Stimulated activated CD4-positive, alpha-beta T cell treated with anti-CD3 and anti-CD28 coated beads, Interleukin-12 subunit alpha, Interleukin-12 subunit beta, amount 100 ng/mL, for 48 hours (primary cell): ENCODE data around the gene COPS9.
A peak's percentile ranks its signal among the peaks of the same experiment; 100 is the strongest.

Experiments
- DNase-seq, 3 donors: peaks; one replicate each; pipeline ENCODE4 v3.0.0-alpha.2; 2020; ENCODE audit warnings: low read depth in 2 of 3, low spot score in 1 of 3

The COPS9 gene

GRCh38 chr2:240137596-240138253, 1.6 kb upstream of the COPS9 start:
- no peak for DNase-seq

DNA sequence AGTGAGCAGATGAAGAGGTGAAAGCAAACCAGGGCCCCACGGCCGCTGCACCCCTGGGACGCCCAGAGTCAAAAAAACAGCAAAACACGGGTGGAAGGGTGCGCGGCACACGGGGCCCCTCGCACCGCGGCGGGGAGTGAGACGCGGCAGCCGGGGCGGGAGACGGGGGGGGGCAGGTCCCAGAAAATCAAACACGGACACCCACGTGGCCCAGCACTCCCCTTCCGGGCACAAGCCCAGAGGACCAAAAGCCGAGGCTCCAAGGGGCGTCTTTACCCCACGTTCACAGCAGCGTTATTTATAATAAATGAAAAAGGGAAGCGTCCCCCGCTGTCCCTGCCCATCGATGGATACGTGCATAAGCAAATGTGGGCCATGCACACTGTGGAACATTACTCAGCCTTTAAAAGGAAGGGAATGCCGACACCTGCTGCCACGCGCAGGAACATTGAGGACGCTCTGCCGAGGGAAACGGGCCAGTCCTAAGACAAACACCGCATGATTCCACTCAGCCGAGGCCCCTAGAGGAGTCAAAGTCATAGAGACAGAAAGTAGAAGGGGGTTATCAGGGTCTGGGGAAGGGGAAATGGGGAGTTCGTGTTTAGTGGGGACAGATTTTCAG, 677 bp upstream of the COPS9 start:
- DNase-seq = peak in 2 of 3 donors; percentile 15 to 23

GRCh38 chr2:240135706-240136012, 446 bp downstream of the COPS9 start:
- DNase-seq = no peak

- DNase-seq = no peak
Measured at GRCh38 chr2:240134956-240135520, 1.1 kb downstream of the COPS9 start.

GRCh38 chr2:240134466-240134865, 1.6 kb downstream of the COPS9 start:
- DNase-seq = no peak

GRCh38 chr2:240133401-240133800, 2.7 kb downstream of the COPS9 start:
- no peak for DNase-seq

DNA sequence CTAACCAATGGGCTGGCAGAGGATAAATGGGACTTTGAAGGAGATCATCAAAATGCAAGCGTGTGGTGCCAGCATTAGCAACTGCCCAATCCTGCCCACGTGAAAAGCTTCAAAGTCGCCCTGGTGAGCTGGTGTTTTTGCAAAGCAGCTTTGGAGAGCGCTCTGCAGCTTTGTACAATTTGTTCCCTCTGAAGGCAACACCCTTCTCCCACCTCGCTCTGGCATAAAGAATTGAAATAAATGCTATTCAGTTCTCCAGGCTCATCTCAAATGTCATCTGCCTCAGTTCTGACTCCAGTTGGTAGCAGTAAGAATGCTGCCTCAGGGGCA, 3.5 kb downstream of the COPS9 start:
- DNase-seq = no peak

- DNase-seq = no peak
Measured at GRCh38 chr2:240131941-240132650, 4.0 kb downstream of the COPS9 start.

GRCh38 chr2:240131296-240131695, 4.8 kb downstream of the COPS9 start:
- DNase-seq = no peak

GRCh38 chr2:240130393-240131195, 5.5 kb downstream of the COPS9 start:
- DNase-seq = no peak

DNA sequence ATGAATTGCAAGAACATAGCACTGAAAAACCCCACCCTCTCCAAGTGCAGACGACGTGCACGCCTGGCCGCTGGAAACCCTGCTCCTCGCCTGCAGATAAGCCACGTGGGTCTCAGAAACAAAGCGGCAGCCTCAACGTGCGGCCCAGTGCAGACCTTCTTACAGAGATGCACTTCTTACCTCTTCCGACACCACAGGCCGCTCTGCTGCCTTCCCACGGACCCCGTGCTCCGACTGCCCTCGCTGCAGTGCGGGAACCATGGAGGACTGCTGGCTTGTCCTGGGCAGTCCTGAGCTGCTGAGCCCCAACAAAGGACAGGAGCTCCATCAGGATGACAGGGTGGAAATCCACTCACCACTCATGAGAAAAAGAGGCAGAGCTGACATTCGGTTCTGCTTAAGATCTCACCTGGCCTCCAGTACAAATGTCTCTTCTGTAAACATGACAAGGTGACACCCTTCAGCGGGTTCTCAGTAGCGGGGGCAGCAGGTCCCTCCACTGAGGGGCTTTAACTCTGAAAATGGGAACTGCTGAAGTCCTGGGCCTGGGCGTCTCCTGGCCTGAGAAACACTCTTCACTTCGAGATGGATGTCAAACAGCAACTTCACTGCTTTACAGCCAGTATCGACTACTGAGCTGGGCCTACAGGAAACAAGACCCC, 6.2 kb downstream of the COPS9 start:
- no peak for DNase-seq

- DNase-seq = no peak
Measured at GRCh38 chr2:240129311-240129710, 6.8 kb downstream of the COPS9 start.

DNA sequence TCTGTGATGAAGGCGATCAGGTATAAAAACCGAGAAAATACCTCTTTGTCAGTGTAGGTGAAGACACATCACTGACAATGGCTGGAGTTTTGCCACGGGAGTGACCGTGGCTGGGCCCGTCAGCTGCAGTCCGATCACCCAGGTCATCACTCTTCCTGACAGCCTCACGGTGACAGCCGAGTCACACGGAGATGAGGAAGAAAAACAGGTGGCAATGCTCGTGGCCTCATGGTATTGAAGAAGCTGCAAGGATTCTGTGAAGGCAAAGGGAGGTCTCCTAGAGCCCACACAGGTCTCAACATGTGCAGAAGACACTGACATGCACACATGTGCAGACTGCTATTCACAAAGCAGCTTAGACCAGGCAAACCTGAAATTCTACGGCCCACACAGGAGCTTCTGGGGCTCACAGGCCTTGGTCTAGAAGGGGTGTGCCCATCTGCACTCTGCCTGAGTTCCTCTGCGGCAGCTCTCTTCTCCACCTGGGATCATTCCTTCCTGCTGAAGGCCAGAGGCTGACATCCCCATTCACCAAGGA, 7.4 kb downstream of the COPS9 start:
- DNase-seq = no peak

GRCh38 chr2:240127911-240128607, 8.0 kb downstream of the COPS9 start:
- DNase-seq = no peak

GRCh38 chr2:240127191-240127750, 8.8 kb downstream of the COPS9 start:
- no peak for DNase-seq

GRCh38 chr2:240126731-240127130, 9.4 kb downstream of the COPS9 start:
- DNase-seq = no peak

DNA sequence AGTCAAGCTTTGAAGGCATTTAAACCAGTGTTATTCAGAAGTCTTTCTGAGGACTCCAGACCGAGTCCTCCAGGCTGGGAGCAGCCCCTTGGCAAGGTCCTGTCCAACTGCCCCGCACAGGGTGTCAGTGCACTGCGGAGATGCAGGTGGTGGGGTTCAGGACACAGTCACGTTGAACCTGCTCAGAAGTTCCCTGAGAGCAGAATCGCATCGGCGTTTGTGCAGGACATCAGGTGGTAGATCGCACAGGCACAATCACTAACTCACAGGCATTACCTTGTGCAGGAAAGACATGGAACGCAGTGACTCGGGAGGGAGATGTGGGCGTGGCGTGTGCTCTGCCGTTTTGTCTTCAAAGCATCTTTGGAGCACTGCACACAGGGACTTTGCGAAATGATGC, 10.4 kb downstream of the COPS9 start:
- no peak for DNase-seq

DNA sequence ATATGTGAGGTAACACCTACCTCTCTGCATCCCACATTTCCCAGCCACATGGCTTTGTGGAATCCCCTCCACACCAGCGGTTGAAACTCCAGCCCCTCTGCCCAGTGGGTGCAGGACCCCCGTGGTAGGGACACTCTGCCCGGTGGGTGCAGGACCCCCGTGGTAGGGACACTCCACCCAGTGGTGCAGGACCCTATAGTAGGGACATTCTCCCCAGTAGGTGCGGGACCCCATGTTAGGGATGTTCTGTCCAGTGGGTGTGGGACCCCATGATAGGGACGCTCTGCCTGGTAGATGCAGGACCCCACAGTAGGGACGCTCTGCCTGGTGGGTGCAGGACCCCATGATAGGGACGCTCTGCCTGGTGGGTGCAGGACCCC, 11.5 kb downstream of the COPS9 start:
- DNase-seq = no peak

- no peak for DNase-seq
Measured at GRCh38 chr2:240123821-240124650, 12.1 kb downstream of the COPS9 start.
